ENCODE data around the gene NACA2. TPM values are rescaled to one million over a fixed set of nuclear protein-coding genes. Genes with fewer than 3 reads are reported as not detected.

NACA2 gene
- polyA plus RNA-seq, 2 of the 4 experiments (the other 2 are of a cell fraction), result 0.34 to 0.40 TPM

GRCh38 chr17:61598014-61598413 is 7.0 kb upstream of the NACA2 start:
- 53% methylated on average over 2 of the region's 2 CpGs for WGBS (ENCODE audit: missing lambda C conversion rate)
- H3K27ac ChIP-seq, result no peak overlapping the region
- ATAC-seq, result no peak
- H3K4me2 ChIP-seq, result no peak overlapping the region
- DNase-seq (ENCODE audit: low read depth in 1 of 2, low spot score in 1 of 2), result no peak
- FAIRE-seq, result no peak
- no peak overlapping the region for H3K4me3 ChIP-seq
- ChIA-PET POLR2A (no interaction called here), CTCF (interaction anchor here (1.5 kb wide), 1 partner anchor 239 kb away, joined by 5 read pairs; no protein-coding TSS in a partner anchor)
- no peak for TF ChIP-seq BHLHE40 (IDR thresholded peaks at IDR 0.05; ENCODE audit: low read depth, low read length)
- no peak for TF ChIP-seq SMC3 (IDR thresholded peaks at IDR 0.05)
- no peak for TF ChIP-seq JUNB (IDR thresholded peaks at IDR 0.05)
- TF ChIP-seq CBX8 (IDR thresholded peaks at IDR 0.05), result no peak
- TF ChIP-seq NPAS2 (CRISPR knock-in tag; IDR thresholded peaks at IDR 0.05; ENCODE audit: borderline replicate concordance), result no peak
- TF ChIP-seq TP53 (CRISPR knock-in tag; IDR thresholded peaks at IDR 0.05), result no peak
- TF ChIP-seq HDAC2 (IDR thresholded peaks at IDR 0.05), result no peak
- no peak for TF ChIP-seq BCL3 (IDR thresholded peaks at IDR 0.05)
- no peak for TF ChIP-seq KDM5A (IDR thresholded peaks at IDR 0.05)
- TF ChIP-seq PHF8 (IDR thresholded peaks at IDR 0.05; ENCODE audit: borderline replicate concordance, low read depth), result no peak
- no peak for TF ChIP-seq EHMT2 (IDR thresholded peaks at IDR 0.05; ENCODE audit: low read depth)
- TF ChIP-seq REST (IDR thresholded peaks at IDR 0.05), result no peak
- TF ChIP-seq CHD4 (IDR thresholded peaks at IDR 0.05; ENCODE audit: borderline replicate concordance), result no peak
- no peak for TF ChIP-seq ESRRA (IDR thresholded peaks at IDR 0.05; ENCODE audit: borderline replicate concordance, low read length)
- no peak for TF ChIP-seq POLR2A (IDR thresholded peaks at IDR 0.05; ENCODE audit: low read length)
- TF ChIP-seq NFE2L2 (conservative IDR thresholded peaks at IDR 0.05; ENCODE audit: low read length), result no peak
- no peaks in the 10 kb centered on the region for H3K4me1 ChIP-seq
- no peaks in the 10 kb centered on the region for H3K9me3 ChIP-seq

GRCh38 chr17:61597607-61598006 is 6.6 kb upstream of the NACA2 start:
- ATAC-seq (no peak), DNase-seq (ENCODE audit: low read depth in 1 of 2, low spot score in 1 of 2) (no peak), FAIRE-seq (peak; percentile 36)
- no peaks in the 10 kb centered on the region for H3K9me3 ChIP-seq
- H3K4me2 ChIP-seq, result no peak overlapping the region
- ChIA-PET CTCF (interaction anchor here (1.5 kb wide), 1 partner anchor 239 kb away, joined by 5 read pairs; no protein-coding TSS in a partner anchor), POLR2A (no interaction called here)
- no peaks in the 10 kb centered on the region for H3K4me1 ChIP-seq
- TF ChIP-seq MAX (IDR thresholded peaks at IDR 0.05) (no peak), EHF (CRISPR knock-in tag; IDR thresholded peaks at IDR 0.05) (no peak), HOXB5 (CRISPR knock-in tag; IDR thresholded peaks at IDR 0.05) (no peak), REST (IDR thresholded peaks at IDR 0.05) (no peak), SREBF2 (IDR thresholded peaks at IDR 0.05) (no peak), GATA3 (IDR thresholded peaks at IDR 0.05; ENCODE audit: borderline replicate concordance) (no peak), NR3C1 (IDR thresholded peaks at IDR 0.05) (no peak)
- no peak overlapping the region for H3K27ac ChIP-seq
- WGBS (ENCODE audit: missing lambda C conversion rate), result 88% methylated on average over 3 of the region's 3 CpGs
- H3K4me3 ChIP-seq, result no peak overlapping the region
